HL-60 (cell line): ENCODE measurements around the gene KRT85.

Source experiments
- DNase-seq, 2 experiments: peaks; one replicate each; pipeline ENCODE4 v3.0.0-alpha.2; 2010 to 2020; ENCODE audit warnings: low read depth in 1 of 2, low spot score in 1 of 2
- H3K27ac ChIP-seq: fragments of 250-450 bp; sonication (Bioruptor Pico); replicated peaks from 2 replicates; pipeline ENCODE4 v1.5.1; 2020; ENCODE audit warnings: mild to moderate bottlenecking, moderate library complexity
- H3K27me3 ChIP-seq: fragments of 250-450 bp; sonication (Bioruptor Pico); 2 replicates; pipeline ENCODE4 v1.5.1; 2021; ENCODE audit warnings: mild to moderate bottlenecking, moderate library complexity; ENCODE audit not compliant: insufficient read depth, poor library complexity, severe bottlenecking
- H3K4me3 ChIP-seq: replicated peaks from 2 replicates; pipeline ENCODE4 v1.5.1; 2011; ENCODE audit warnings: mild to moderate bottlenecking, control low read depth, low read length; ENCODE audit not compliant: insufficient read depth
- GABPA ChIP-seq: IDR thresholded peaks from 2 replicates; pipeline ENCODE4 v1.6.1; 2012; ENCODE audit warnings: low read depth
- POLR2AphosphoS5 ChIP-seq: IDR thresholded peaks from 2 replicates; pipeline ENCODE4 v1.6.1; 2012; ENCODE audit warnings: low read depth
- SPI1 ChIP-seq: IDR thresholded peaks from 2 replicates; pipeline ENCODE4 v1.6.1; 2012; ENCODE audit warnings: low read depth, mild to moderate bottlenecking, borderline replicate concordance
- TF ChIP-seq, protein P1 (sequence below): IDR thresholded peaks from one replicate; pipeline ENCODE4 v1.5.1; 2011; ENCODE audit warnings: low read length, control low read depth, inconsistent platforms; ENCODE audit not compliant: insufficient read depth
- TF ChIP-seq, protein P2 (sequence below): IDR thresholded peaks from 2 replicates; pipeline ENCODE4 v1.6.1; 2012; ENCODE audit warnings: low read depth; ENCODE audit not compliant: insufficient replicate concordance

KRT85 gene

DNA sequence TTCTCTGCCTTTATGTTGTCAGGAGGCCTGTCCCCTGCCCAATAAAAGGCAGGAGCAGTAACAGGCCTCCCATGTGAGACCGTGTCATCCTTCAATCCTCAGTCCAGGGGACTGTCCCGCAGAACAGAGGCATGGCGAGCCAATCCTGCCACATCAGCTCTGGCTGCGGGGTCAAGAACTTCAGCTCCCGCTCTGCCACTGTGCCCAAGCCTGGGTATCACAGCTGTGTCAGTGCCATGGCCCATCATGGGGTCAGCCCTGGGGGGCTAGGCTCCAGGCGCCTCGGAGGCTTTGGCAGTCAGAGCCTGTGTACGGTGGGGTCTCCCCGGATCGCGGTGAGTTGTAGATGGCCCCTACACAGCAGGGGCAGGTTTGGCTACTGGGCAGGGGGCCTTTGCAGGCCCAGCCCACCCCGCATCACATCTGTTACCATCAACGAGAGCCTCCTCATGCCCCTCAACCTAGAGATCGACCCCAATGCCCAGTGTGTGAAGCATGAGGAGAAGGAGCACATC, 26.2 kb downstream of the KRT85 start:
- DNase-seq, result no peak
- Histone ChIP-seq H3K4me3 (no peak overlapping the region), H3K27me3 (peaks cover 6% of the 10 kb centered on the region), H3K27ac (no peak overlapping the region)
- TF ChIP-seq, protein P1, sequence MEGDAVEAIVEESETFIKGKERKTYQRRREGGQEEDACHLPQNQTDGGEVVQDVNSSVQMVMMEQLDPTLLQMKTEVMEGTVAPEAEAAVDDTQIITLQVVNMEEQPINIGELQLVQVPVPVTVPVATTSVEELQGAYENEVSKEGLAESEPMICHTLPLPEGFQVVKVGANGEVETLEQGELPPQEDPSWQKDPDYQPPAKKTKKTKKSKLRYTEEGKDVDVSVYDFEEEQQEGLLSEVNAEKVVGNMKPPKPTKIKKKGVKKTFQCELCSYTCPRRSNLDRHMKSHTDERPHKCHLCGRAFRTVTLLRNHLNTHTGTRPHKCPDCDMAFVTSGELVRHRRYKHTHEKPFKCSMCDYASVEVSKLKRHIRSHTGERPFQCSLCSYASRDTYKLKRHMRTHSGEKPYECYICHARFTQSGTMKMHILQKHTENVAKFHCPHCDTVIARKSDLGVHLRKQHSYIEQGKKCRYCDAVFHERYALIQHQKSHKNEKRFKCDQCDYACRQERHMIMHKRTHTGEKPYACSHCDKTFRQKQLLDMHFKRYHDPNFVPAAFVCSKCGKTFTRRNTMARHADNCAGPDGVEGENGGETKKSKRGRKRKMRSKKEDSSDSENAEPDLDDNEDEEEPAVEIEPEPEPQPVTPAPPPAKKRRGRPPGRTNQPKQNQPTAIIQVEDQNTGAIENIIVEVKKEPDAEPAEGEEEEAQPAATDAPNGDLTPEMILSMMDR, result no peak
- TF ChIP-seq SPI1 (no peak), GABPA (no peak), POLR2AphosphoS5 (no peak)
- TF ChIP-seq, protein P2, sequence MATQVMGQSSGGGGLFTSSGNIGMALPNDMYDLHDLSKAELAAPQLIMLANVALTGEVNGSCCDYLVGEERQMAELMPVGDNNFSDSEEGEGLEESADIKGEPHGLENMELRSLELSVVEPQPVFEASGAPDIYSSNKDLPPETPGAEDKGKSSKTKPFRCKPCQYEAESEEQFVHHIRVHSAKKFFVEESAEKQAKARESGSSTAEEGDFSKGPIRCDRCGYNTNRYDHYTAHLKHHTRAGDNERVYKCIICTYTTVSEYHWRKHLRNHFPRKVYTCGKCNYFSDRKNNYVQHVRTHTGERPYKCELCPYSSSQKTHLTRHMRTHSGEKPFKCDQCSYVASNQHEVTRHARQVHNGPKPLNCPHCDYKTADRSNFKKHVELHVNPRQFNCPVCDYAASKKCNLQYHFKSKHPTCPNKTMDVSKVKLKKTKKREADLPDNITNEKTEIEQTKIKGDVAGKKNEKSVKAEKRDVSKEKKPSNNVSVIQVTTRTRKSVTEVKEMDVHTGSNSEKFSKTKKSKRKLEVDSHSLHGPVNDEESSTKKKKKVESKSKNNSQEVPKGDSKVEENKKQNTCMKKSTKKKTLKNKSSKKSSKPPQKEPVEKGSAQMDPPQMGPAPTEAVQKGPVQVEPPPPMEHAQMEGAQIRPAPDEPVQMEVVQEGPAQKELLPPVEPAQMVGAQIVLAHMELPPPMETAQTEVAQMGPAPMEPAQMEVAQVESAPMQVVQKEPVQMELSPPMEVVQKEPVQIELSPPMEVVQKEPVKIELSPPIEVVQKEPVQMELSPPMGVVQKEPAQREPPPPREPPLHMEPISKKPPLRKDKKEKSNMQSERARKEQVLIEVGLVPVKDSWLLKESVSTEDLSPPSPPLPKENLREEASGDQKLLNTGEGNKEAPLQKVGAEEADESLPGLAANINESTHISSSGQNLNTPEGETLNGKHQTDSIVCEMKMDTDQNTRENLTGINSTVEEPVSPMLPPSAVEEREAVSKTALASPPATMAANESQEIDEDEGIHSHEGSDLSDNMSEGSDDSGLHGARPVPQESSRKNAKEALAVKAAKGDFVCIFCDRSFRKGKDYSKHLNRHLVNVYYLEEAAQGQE, result no peak

DNA sequence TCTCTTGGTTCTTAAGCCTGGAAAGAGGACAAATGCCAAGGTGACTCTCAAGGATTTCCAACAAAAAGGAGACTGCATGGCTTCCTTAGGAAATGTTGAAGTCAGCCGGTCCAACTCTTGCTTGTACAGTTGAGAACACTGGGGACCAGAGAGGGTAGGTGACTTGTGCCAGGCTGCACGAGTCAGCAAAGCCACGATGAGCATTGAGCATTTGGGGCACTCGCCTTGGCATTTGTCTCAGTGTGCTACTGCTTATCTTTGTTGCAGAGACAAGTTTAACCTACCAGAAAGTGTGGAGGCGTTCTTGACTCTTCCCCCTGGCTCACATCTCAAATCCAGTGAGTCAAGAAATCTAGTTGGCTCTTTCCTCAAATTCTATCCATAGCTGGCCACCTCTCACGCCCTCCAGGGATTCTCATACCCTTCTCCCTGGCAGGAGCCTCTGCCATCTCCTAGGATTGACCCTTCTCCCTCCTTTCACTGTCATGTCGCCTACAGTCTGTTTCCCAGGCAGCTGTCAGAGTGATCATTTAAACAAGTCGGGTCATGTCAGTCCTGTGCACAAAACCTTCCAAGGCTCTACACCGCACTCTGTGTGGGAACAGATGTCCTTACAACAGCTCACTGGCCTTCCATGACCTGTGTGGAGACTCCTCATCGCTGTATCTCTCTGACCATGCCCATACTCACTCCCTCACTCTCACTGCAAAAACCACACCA, 28.9 kb downstream of the KRT85 start:
- H3K4me3 ChIP-seq, result no peak overlapping the region
- peaks cover 10% of the 10 kb centered on the region for H3K27me3 ChIP-seq
- TF ChIP-seq, protein P2, result no peak
- no peak for TF ChIP-seq SPI1
- no peak for TF ChIP-seq GABPA
- TF ChIP-seq POLR2AphosphoS5, result no peak
- TF ChIP-seq, protein P1, result no peak
- H3K27ac ChIP-seq, result no peak overlapping the region
- no peak for DNase-seq

DNA sequence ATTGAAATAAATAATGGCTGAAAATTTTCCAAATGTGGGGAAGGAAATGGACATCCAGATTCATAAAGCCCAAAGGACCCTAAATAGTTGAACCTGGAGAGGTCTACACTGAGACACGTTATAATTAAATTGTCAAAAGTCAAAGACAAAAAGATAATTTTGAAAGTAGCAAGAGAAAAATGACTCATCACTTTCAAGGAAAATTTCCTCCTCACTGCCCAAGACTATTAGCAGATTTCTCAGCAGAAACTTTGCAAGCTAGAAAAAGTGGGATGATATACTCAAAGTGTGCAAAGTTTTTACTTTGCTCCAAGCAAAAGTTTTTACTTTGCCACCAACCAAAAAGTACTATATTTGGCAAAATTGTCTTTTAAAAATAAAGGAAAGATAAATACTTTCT, 30.2 kb downstream of the KRT85 start:
- Histone ChIP-seq H3K4me3 (no peak overlapping the region), H3K27me3 (peaks cover 10% of the 10 kb centered on the region), H3K27ac (no peak overlapping the region)
- DNase-seq, result no peak
- TF ChIP-seq, protein P1, result no peak
- no peak for TF ChIP-seq POLR2AphosphoS5
- TF ChIP-seq, protein P2, result no peak
- no peak for TF ChIP-seq GABPA
- TF ChIP-seq SPI1, result no peak
